DMS53 treated with DMSO at 0.1 percent for 48 hours (cell line): ENCODE results near the gene NKG7.

Experiments used
- DNase-seq: peaks from one replicate; lab custom pipeline; 2025; ENCODE audit not compliant: unreplicated experiment; lab: John Stamatoyannopoulos, UW

Gene NKG7

DNA sequence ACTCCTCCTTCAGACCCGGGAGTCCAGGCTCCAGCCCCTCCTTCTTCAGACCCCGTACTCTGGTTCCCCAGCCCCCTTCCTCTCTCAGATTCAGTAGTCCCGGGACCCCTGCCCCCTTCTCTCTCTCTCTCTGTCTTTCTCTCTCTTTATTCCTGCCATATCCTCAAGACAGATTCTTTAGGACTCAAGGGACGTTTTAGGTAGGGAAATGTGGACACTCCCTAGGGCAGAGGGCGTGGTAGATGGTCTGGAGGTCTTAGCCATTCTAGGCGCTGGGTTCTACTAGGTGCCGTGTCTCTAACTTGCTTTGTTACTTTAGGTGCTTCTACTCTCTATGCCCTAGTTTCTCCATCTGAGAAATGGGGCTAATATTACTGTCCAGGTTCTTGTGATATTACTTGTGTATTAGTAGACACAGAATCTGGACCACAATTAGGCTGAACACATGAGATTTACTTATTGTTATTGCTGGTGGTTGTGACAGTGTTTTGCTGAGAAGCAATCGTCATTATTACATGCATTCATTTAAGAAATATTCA is 18.7 kb upstream of the NKG7 start:
- no peak for DNase-seq

DNA sequence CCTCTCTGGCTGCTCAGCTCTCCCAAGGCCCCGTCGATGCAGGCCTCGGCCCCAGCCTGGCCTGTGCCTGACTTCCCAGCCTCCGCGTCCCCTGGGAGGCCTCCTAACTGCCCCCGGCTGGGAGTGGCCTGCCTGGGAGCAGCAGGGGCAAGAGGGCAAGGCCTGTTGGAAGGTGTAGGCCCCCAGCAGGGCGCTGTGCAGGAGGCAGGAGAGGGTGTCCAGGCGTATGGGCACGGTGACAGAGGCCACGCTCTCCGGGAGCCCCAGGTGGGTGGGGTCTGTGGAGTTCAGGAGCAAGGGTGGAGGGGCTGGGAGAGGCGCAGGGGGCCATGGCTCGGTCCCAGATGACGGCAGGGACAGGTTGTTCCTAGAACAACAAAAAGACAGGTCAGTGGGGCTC is 16.7 kb upstream of the NKG7 start:
- no peak for DNase-seq

DNA sequence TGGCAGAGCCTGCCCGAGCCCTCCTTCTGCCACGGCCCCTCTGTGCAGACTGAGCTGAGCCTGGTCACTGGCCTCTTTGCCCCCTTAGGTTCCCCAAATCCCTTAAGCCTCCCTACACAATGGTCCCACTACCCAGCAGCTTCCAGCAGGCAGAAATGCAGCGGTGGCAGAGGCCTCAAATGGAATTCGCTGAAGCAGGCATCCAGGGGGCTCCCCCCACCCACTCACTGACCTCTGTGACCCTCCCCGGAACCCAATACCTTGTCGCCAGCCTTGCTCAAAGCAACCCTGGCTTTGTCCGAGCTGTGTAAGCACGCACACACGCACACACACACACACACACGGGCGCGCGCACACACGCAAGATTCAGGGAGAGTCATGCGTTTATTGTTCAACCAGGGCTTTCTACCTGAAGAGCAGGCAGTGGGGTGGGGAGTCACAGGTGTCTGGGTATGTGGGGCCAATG is 15.5 kb upstream of the NKG7 start, which contains the start of gene LIM2:
TSS of gene LIM2 (minus strand) at position 51 of the 466 bp plus-strand sequence. CDS start 531 bp downstream, outside the sequence.
- DNase-seq: no peak

DNA sequence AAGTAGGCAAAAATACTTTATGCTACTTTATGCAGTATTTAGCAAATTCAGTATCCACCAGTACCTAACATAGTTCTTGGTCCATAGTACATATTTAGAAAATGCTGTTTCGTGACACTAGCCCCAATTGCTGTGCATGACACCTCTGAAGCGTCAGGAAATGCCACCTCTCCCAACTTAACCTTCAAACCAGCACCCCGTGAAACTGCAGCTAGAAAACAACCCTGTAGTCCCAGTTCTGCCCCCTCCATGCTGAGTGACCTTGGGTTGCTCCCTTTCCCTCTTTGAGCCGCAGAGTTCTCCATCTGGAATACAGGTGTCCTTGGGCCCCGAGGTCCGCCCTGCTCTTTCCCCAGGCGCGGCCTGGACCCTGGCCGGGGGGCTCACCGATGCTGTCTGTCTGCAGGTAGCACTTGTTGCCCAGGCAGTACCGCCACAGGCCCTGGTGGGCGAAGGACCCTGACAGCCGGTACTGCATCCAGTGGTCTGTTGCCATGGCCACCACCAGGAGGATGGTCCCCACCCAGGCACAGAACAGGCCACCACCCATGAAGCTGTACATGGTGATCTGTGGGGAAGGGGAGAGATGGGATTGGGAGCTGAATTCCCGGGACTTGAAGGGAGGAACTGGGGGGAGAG is 14.5 kb upstream of the NKG7 start:
- no peak for DNase-seq

DNA sequence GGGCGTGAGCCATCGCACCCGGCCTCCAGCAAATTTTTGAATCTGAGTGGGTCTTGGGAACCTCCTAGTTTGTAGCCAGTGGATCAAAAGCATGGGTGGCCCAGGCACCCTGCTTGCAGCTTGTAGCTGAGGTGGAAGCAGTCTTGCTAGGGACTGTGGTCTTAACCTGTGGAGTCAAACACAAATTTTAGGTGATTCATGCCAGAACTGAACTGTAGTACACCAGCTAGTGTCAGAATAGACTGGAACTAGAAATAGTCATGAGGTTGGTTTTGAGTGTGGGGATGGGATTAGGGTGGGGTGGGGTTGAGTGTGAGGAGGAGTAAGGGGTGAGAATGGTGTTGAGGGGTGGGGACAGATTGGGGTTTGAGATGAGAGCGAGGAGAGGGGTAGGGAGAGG is 9.6 kb upstream of the NKG7 start:
- no peak for DNase-seq

DNA sequence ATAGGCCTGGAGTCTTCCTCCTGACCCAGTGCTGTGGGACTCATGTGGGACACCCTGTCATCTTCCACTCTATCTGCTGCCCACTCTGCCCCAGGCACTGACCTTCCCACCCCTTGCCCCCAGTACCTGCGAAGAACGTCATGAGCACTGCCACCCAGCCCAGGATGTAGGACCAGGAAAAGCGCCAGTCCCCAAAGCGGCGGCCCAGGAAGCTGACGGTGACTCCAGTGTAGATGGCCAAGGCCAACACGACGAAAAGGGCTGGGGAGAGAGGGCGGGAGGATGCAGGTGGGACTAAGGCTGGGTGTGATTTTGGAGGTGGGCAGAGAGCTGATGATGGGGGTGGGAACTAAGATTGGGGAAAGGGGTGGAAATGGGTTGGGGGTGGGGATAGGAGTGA is 7.9 kb upstream of the NKG7 start:
- DNase-seq: no peak

DNA sequence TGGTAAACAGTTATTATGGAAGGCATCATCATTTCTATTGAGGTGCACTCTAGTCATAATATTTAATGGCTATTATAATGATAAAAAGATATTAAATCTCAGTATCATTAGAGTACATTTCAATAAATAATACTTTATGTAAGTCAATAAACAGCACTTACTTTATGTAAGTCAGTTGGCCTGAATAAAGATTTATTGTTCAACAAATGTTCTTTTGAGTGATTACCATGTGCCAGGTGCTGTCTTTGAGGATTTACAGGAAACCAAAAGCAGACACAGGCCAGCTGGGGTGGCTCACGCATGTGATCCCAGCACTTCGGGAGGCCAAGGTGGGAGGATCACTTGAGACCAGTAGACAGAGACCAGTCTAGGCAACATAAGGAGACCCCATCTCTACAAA is 5.0 kb upstream of the NKG7 start:
- no peak for DNase-seq

DNA sequence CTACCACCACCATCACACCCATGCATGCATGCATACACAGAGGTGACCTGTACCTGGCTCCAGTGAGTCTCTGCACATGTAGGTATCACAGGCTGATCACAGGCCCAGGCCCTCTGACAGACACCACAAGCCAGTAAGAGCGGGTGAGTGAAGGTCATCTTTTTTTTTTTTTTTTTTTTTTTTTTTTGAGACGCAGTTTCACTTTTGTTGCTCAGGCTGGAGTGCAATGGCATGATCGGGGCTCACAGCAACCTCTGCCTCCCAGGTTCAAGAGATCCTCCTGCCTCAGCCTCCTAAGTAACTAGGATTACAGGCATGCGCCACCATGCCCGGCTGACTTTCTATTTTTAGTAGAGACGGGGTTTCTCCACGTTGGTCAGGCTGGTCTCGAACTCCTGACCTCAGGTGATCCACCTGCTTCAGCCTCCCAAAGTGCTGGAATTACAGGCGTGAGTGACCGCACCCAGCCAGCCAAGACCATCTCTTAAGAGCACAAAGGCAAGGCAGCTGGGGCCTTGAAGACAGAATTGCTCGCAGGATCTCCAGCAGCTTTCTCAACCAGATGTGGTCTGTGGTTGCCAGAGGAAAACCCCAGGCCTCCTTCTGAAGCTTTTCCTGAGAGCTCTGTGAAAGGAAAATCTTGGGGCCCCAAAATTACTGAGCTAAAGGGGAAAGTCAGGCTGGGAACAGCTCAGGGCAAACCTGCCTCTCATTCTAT is 3.2 kb upstream of the NKG7 start:
- no peak for DNase-seq

DNA sequence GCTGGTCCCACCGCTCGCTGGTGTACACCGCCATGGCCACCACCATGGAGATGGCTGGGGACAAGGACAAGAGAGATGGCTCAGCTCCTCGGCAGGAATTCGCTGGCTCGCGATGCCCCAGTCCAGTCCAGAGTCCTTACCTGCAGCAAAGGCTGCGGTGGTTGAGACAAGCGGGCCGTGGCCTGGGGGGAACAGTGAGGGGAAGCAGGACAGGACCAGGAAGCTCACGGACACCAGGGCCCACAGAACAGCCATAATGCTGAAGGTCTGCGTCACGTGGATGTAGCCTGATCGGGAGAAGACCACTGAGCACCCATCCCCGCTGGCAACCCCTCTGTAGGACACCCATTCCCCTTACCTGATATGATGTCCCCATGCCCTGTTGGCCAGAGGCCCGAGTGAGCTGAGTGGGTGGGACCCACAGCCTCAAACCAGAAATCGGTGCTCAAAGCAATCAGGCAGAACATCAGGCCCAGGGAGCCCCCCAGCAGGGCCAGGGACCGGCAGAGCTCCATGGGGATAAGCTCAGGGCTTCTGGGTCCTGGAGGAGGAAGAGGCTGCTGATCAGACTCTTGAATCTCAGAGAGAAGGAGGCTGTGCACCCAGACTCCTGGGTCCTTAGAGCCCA is 319 bp downstream of the NKG7 start:
- no peak for DNase-seq

DNA sequence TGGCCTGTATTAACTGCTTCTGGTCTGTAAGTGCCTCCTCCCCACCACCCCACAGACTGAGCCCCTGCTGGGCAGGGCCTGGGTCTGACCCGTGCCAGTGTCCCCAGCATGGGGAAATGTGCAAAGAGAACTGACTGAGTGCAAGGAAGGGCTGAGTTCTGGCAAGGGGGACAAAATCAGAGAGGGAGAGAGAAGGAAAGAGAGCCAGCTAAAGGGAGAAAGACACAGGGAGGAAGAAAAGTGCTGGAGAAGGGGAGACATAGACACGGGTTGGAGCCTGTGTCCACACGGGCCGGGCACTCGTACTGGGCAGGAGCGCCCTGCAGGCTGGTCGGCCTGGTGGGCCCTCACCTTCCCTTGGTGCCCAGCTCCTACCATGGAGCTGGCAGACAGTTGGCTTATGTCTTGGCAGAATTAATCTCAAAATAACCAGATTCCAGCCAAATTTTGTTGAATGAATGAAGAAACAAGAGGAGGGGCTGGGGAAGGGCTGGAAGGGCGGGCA is 1.2 kb downstream of the NKG7 start:
- no peak for DNase-seq

DNA sequence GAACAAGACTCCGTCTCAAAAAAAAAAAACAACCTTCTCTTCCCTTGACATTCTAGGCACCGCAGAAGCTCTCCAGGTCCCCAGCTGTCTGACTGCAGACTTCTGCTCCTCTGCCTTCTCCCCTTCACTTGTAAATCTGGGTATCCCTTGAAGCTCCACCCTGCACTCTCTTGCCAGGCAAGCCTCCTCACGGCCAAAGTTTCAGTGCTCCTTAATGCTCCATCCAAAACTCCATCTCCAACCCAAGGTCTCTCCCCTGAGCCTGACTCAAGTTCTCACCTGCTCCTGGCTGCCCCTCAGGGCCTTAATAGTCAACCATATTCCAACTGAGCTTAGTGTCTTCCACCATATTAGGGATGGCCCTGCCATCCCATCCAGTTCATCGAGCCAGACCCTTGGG is 2.2 kb downstream of the NKG7 start:
- DNase-seq: no peak

DNA sequence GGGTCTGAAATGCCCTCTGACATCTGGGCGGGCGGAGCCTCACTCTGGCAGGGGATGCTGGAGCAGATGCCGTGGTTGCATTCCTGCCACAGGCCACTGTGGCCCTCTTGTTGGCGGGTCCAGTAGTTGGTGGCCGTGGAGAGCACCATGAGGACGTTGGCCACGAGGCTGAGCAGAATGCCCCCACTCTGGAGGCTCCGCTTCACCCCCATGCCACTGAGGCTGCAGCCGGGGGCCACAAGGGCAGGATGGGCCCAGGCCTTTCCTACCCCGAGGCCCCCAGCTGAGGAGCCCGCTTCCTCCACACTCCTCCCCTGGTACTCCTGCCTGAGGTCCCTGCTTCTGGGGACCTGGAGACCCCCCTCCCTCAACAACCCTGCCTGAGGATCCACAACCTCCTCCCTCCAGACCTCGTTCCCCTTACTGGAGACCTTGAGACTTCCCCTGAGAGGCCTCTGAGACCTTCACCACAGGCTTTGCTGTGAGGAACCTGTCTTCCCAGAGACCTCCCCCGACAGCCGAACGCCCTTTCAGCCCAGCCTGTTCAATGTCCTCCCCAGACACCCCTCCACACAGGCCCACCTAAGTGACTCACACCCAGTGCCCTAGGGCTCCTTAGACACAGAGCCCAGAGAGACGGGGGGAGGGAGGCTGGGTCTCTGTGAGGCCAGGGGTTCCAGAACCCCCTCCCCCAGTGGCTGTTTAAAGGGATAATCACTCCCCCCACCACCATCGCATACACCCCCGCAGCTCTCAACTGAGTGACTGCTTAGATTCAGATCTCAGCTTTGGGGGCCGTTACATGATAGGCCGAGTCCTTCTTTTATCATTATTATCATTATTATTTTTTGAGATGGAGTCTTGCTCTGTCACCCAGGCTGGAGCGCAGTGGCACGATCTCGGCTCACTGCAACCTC is 3.8 kb downstream of the NKG7 start, which contains the start of gene CLDND2:
TSS of gene CLDND2 (minus strand) at position 638 of the 917 bp plus-strand sequence. CDS start at position 212, 426 bp downstream.
- no peak for DNase-seq

DNA sequence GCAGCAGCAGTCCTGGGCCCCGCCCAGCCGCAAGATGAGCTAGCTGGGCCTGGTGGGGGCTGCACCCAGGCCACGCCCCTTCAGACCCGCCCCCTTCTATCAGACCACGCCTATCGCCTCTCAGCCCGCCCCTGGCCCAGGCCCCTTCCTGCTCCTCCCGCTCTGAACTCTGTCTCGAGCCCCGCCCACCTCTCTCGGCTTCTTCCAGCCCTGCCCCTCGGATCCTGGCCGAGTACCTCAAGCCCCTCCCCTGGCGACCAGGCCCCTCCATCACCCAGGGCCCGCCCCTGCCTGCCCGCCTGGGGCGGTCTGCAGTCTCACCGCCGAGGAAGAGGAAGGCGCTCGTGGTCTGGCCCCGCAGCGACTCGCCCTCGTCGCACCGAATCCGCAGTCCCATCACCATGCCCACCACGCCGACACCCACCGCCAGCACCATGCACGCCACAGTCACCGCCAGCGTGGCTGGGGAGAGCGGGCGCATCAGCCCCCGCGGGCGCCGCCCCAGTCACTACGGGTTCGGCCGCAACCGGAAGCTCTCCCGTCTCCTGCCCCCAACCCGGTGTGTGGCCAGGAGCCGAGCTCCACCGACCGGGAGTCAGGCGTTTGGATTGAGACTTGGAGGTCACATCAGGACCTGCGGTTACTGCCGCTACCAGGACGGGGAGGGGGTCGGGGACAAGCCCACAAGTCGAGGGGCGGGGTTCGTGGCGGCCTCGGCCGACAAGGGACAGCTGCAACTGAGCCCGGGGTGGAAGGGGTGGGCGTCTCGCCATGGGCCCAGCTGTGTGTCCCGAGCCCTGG is 4.7 kb downstream of the NKG7 start:
- no peak for DNase-seq

DNA sequence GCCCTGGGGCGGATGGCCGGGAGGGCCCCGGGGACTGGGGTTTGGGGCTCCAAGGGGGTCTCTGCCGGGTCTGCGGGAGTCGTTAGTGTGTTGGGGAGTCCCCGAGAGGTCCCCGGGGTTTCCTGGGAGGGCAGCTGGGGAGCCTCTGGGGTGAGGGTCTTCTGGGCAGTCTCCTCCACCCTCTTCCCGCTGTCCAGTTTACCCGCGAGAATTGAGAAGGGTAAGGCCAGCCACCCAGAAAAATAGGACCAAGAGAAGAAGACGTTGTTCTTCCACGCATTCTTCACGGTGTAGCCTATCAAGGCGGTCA is 5.2 kb downstream of the NKG7 start:
- DNase-seq: no peak

DNA sequence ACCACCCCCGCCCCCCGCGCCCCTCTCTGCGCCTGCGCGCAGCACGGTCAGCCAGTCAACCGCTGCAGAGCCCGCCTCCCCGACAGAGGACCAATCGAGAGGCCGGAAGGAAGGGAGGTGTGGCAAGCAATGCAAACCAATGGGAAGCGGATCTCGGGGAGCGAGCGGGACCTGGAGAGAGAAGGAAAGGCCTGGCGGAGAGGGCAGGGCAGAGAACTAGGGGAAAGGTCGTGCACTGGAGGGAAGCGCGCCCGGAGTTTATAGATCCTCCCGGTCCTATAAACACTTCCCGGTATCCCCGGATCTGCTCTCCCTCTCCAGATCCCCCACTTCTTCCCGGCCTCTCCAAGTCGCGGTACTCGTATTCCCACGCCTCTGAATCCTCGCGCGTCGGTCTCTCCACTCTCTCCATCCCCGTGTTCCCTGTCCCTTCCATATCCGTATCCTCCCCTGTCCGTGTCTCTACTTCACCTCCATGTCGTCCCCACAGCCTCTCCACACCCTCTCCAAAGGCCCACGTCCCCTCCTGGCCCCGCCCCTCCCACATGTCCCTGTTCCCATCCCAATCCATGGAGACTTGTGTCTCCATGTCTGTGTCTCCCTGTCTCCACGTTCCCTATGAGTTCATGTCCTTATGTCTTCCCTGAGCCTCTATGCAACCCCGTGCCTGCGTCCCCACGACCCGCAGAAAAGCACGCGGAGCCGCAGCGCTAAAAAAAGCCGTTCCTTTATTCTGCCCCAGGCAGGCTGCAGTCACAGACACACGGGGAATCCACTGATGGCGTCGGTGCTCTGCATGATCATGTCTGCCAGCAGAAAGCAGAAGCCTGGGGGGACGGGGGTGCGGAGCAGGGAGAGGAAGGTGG is 5.8 kb downstream of the NKG7 start:
- DNase-seq: no peak

DNA sequence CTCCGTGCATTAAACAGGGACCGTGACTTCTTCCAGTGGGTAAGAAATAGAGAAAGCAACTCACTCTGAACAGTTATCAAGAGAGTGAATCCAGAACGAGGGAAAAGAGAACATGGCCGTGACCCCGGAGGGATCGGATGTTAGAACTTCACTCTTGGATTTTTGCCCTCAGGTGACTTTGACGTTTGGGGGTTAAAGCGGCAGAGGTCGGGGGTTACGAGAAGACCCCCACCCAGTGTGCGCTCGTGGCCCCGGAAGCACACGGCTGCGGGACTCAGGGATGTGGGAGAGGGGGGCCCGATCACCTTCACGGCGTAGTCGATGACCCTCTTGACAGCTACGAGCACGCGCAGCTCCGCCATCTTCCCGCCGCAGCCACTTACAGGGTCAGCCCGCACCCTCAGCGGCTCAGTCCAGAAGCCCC is 6.5 kb downstream of the NKG7 start, which contains the start of gene ETFB:
TSS of gene ETFB (minus strand) at position 424 of the 424 bp plus-strand sequence. CDS start at position 362, 62 bp downstream.
- no peak for DNase-seq

DNA sequence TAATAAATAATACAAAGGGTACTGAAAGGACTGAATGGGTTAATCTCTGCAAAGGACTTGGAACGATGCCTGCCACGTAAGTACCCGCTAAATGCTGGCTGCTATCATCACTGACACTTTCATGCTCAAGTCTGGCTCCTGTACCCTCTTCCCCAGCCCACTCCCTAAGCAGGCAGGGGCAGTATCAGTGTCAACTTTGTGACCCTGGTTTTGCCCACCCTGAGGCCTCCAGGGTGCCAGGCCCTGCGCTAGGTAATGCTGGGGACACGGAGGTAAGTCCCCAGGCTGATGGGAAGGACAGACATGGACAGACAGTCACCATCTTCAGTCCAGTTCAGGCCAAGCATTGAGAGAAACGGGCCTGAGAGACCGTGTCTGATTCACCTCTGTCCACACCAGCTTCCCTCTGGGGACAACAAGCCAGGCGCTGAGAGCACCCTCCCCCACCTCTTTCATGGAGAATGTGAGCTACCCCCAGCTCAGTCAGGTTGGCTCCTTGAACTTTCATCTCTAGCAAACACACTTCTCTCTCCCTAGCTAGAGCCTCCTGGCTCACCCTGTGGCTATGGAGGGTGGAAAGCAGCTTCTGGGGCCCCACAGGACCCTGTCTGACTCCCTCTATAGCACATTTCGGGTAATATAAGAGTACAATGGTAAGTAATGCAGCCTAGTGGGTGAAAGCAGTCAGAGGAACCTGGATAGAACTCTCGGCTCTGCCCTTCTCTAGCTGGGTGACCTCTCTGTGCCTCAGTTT is 7.1 kb downstream of the NKG7 start:
- no peak for DNase-seq
